ENCODE results near the gene RXFP3.

Gene RXFP3, protein sequence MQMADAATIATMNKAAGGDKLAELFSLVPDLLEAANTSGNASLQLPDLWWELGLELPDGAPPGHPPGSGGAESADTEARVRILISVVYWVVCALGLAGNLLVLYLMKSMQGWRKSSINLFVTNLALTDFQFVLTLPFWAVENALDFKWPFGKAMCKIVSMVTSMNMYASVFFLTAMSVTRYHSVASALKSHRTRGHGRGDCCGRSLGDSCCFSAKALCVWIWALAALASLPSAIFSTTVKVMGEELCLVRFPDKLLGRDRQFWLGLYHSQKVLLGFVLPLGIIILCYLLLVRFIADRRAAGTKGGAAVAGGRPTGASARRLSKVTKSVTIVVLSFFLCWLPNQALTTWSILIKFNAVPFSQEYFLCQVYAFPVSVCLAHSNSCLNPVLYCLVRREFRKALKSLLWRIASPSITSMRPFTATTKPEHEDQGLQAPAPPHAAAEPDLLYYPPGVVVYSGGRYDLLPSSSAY

DNA sequence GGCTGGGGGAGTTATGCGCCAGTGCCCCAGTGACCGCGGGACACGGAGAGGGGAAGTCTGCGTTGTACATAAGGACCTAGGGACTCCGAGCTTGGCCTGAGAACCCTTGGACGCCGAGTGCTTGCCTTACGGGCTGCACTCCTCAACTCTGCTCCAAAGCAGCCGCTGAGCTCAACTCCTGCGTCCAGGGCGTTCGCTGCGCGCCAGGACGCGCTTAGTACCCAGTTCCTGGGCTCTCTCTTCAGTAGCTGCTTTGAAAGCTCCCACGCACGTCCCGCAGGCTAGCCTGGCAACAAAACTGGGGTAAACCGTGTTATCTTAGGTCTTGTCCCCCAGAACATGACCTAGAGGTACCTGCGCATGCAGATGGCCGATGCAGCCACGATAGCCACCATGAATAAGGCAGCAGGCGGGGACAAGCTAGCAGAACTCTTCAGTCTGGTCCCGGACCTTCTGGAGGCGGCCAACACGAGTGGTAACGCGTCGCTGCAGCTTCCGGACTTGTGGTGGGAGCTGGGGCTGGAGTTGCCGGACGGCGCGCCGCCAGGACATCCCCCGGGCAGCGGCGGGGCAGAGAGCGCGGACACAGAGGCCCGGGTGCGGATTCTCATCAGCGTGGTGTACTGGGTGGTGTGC is at the start of gene RXFP3:
TSS of gene RXFP3 (plus strand) at position 6 of the 636 bp plus-strand sequence. CDS start at position 361, 355 bp downstream.
- TF ChIP-seq, protein P1, sequence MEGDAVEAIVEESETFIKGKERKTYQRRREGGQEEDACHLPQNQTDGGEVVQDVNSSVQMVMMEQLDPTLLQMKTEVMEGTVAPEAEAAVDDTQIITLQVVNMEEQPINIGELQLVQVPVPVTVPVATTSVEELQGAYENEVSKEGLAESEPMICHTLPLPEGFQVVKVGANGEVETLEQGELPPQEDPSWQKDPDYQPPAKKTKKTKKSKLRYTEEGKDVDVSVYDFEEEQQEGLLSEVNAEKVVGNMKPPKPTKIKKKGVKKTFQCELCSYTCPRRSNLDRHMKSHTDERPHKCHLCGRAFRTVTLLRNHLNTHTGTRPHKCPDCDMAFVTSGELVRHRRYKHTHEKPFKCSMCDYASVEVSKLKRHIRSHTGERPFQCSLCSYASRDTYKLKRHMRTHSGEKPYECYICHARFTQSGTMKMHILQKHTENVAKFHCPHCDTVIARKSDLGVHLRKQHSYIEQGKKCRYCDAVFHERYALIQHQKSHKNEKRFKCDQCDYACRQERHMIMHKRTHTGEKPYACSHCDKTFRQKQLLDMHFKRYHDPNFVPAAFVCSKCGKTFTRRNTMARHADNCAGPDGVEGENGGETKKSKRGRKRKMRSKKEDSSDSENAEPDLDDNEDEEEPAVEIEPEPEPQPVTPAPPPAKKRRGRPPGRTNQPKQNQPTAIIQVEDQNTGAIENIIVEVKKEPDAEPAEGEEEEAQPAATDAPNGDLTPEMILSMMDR (conservative IDR thresholded peaks at IDR 0.05; ENCODE audit: low read depth, low read length) = no peak
- H3K4me3 ChIP-seq (ENCODE audit: low read depth, low read length) = peak within 1 kb of the TSS; percentile 64

DNA sequence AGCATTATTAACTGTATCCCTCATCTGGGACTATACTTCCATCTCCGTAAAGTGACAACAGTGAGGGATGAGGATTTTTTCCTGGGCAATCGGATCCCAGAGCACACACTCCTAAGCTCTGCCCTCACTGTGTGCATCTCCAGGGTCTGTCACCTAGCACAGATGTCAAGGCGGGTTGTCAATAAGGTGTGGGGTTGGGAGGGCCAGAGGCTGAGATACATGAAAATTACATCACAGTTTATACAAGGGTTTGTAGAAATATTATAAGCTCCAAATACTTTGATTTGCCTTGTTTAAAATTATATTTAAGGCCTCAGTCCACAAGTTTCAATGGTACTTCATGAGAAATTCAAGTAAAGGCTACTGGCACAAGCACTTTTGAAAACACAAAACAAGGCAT is 48.9 kb upstream of the RXFP3 start:
- no peak overlapping the region for H3K4me3 ChIP-seq (ENCODE audit: low read depth, low read length)
- no peak for DNase-seq (ENCODE audit: low read depth)
- TF ChIP-seq, protein P1 (conservative IDR thresholded peaks at IDR 0.05; ENCODE audit: low read depth, low read length) = no peak

More for the DNA sequence above, at the start of gene RXFP3:
- DNase-seq (ENCODE audit: low read depth) = peak; percentile 65

DNA sequence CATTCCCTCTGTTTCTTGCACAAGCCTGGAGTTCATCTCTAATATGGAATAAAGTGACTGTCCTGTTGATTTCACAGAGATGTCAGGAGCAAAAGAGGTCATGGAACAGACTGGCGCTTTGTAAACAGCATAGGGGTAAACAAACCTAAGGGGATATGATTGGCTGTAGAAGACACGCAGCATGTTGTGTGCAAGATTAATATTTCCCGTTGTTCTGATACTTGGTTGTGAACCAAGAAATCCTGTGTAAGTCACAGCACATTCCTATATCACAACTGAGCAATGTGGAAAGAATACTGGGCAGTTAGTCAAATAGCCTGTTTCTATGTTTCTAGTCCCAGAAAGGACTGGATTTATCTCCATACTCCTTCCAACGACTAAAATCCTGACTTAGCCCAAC is 47.6 kb upstream of the RXFP3 start:
- TF ChIP-seq, protein P1 (conservative IDR thresholded peaks at IDR 0.05; ENCODE audit: low read depth, low read length) = no peak
- peak overlapping the region; percentile 4 for H3K4me3 ChIP-seq (ENCODE audit: low read depth, low read length)
- peak; percentile 71 for DNase-seq (ENCODE audit: low read depth)

DNA sequence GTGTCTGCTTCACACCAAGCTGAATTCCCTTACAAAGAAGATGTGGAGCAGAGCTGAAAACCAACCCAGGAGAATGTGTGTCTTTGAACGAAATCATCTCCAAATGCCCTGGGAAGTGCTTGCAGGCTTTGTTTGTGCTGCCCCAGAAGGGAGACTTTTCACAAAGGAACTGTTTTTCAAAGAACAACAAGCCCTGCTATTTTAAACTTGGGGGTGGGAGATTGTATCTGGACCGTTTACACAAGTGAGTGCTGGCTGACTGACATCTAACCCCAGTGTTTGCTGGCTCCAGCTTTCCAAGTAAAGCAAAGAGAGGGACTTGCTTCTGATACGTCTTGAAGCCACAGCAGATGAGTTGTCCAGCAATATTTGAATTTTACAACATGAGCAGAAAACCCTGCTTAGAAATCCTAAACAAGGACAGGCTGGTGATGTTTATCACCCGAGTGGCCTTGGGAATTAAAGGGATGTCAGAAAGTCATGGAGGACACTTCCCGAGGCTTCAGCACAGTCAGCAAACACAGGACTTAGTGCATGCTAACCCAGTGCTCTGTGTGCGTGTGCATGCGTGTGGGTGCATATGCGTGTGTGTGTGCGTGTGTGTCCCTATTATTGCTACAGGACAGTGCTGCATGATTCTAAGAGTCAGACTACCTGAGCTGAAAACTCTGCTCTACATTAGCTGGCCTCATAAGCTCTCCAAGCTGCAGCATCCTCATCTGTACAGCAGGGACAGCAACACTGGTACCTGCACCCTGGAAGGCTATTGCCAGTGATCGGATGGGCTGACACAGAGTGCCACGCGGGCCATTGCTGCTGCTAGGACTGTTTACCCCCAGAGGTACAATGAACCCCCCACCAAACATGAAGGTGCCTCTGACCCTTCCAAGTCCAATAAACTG is 45.8 kb upstream of the RXFP3 start:
- H3K4me3 ChIP-seq (ENCODE audit: low read depth, low read length) = peak overlapping the region; percentile 64
- peak; percentile 63 for DNase-seq (ENCODE audit: low read depth)
- TF ChIP-seq, protein P1 (conservative IDR thresholded peaks at IDR 0.05; ENCODE audit: low read depth, low read length) = peak; percentile 58

DNA sequence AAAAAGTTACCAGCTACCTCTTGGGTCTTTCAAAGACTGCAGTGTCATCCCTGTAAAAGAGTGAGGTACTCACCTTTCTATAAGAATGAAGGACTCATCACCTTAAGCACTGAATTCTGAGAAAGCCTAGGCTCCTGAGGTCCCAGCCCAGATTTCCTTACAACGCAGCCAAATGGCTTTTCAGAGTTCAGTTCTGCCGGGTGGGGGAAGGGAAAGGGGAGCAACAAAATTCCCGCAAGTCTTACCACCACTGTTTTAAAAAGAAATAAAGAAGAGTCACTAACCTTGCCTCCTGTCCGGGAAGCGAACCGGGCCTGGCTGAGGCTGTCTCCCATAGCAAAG is 44.8 kb upstream of the RXFP3 start:
- DNase-seq (ENCODE audit: low read depth) = no peak
- TF ChIP-seq, protein P1 (conservative IDR thresholded peaks at IDR 0.05; ENCODE audit: low read depth, low read length) = no peak

DNA sequence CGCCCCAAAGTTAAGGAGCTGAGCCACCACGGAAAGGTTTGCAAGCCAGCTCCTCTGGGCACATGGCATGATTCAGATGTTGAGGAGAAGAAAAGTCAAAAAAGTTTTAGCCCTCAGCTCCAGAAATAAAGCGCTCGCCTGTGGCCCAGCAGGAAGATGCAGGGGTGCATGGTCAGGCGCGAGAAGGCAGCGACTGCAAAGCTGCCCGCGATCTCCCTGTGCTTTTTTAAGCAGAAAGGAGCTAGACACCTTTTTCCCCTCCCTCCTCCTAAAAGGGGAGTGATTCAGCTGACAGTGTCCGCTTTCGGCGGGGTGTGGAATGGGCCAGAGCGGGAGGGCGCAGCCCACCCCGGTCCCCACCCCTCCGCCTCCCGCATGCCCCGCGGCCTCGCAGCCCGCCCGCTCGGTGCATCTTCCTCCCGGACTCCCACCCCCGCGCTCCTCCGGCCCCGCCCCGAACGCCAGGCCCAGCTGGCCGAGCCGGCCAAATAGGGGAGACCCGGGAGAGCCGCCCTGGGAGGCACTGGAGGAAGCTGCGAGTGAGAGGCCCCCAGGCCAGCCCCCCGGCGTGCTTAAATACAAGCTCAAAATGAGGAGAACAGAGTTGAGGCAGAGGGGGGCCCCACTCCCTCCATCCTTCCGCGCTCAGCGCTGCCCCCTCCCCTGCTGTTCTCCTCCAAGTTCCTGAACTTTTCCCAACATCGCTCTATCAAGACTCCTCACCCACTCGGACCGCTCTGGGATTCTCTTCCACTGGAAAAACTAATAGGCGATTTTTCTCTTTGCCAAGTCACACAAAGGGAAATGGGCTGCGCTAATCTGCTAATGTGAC is 44.2 kb upstream of the RXFP3 start, which contains the start of gene ADAMTS12:
TSS of gene ADAMTS12 (minus strand) at position 203 of the 832 bp plus-strand sequence. CDS start at position 69, 134 bp downstream.
- H3K4me3 ChIP-seq (ENCODE audit: low read depth, low read length) = peak within 1 kb of the TSS; percentile 64
- TF ChIP-seq, protein P1 (conservative IDR thresholded peaks at IDR 0.05; ENCODE audit: low read depth, low read length) = no peak
- peak; percentile 60 for DNase-seq (ENCODE audit: low read depth)

More for the DNA sequence above, 44.8 kb upstream of the RXFP3 start:
- peak overlapping the region; percentile 64 for H3K4me3 ChIP-seq (ENCODE audit: low read depth, low read length)
